SU-DHL-6 (cell line): Measurements from ENCODE around the gene CDH22.

Experiments
- H2AFZ ChIP-seq: fragments of 200-600 bp; sonication (generic); 2 replicates; pipeline ENCODE4 v1.6.1; 2014; ENCODE audit warnings: low read depth, mild to moderate bottlenecking, moderate library complexity, mixed read lengths, antibody characterized with exemption, low read length; ENCODE audit not compliant: severe bottlenecking
- H3F3A ChIP-seq: fragments of 200-600 bp; shearing (Covaris generic); 2 replicates; pipeline ENCODE4 v1.6.0; 2016; ENCODE audit warnings: antibody characterized with exemption, mild to moderate bottlenecking; ENCODE audit not compliant: insufficient read depth
- H3K27ac ChIP-seq: fragments of 200-600 bp; sonication (generic); 2 replicates; pipeline ENCODE4 v1.5.1; 2016; ENCODE audit warnings: low read depth, mild to moderate bottlenecking, low read length, moderate library complexity, mixed read lengths
- H3K27me3 ChIP-seq: fragments of 200-600 bp; sonication (generic), shearing (Covaris generic); 2 replicates; pipeline ENCODE4 v1.6.0; 2014; ENCODE audit warnings: mild to moderate bottlenecking, low read length
- H3K36me3 ChIP-seq: fragments of 200-600 bp; sonication (generic); 2 replicates; pipeline ENCODE4 v1.6.1; 2014; ENCODE audit warnings: mild to moderate bottlenecking, low read length, mixed read lengths
- H3K4me2 ChIP-seq: fragments of 300-600, 200-600 bp; shearing (Covaris generic), sonication (generic); 2 replicates; pipeline ENCODE4 v1.6.0; 2014; ENCODE audit warnings: low read length, low read depth, mild to moderate bottlenecking; ENCODE audit not compliant: poor library complexity, severe bottlenecking
- H3K4me3 ChIP-seq: fragments of 200-600 bp; sonication (generic); 2 replicates; pipeline ENCODE4 v1.5.1; 2014; ENCODE audit warnings: antibody characterized with exemption, low read length, mild to moderate bottlenecking, mixed read lengths; ENCODE audit not compliant: insufficient read depth, poor library complexity, severe bottlenecking
- H3K79me2 ChIP-seq: fragments of 200-600 bp; sonication (generic); 2 replicates; pipeline ENCODE4 v1.6.1; 2014; ENCODE audit warnings: mild to moderate bottlenecking, low read length, moderate library complexity; ENCODE audit not compliant: insufficient read depth
- H3K9ac ChIP-seq: fragments of 200-600 bp; sonication (generic); 2 replicates; pipeline ENCODE4 v1.7.0; 2014; ENCODE audit warnings: mild to moderate bottlenecking, low read length
- H3K9me2 ChIP-seq: fragments of 200-600 bp; sonication (generic); replicated peaks from 2 replicates; pipeline ENCODE4 v1.6.1; 2014; ENCODE audit warnings: low read length; ENCODE audit not compliant: insufficient read depth
- H3K9me3 ChIP-seq: fragments of 200-600 bp; sonication (generic); 2 replicates; pipeline ENCODE4 v1.6.1; 2014; ENCODE audit warnings: low read length, mixed read lengths; ENCODE audit not compliant: insufficient read depth
- H4K20me1 ChIP-seq: fragments of 200-600 bp; sonication (generic); 2 replicates; pipeline ENCODE4 v1.6.1; 2014; ENCODE audit warnings: low read depth, mild to moderate bottlenecking, antibody characterized with exemption, low read length, moderate library complexity, mixed read lengths
- CTCF ChIP-seq: fragments of 200-600 bp; sonication (generic); IDR thresholded peaks from one replicate; pipeline ENCODE4 v1.5.1; 2017; ENCODE audit warnings: antibody characterized with exemption, mild to moderate bottlenecking, low read length, moderate library complexity; ENCODE audit not compliant: insufficient read depth, poor library complexity, severe bottlenecking
- EZH2phosphoT487 ChIP-seq: fragments of 200-600 bp; sonication (generic), shearing (Covaris generic); conservative IDR thresholded peaks from 2 replicates; pipeline ENCODE4 v1.6.1; 2018; ENCODE audit warnings: mild to moderate bottlenecking, antibody characterized with exemption, low read length, moderate library complexity, mixed read lengths

CDH22 gene

DNA sequence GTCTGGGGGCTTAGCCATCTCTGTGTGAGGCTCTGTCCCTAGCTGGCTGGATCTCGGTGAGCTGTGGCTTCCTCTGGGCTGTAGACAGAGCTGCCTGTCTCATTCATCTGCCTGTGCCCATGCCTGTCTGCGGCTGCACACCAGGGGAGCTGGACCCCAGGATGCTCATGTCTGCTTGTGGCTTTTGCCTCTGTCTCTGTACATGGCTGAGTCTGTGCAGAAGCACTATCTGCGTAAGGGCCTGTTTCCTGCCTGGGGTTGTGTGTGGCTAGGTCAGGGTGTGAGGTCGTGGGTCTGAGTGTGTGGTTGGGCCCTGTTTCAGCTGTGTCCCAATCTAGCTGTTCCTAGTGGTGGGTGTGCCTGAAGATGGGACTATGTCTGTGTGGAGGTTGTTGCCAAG lies 68.2 kb downstream of the CDH22 start:
- H3K9me2 ChIP-seq: no peaks in the 10 kb centered on the region
- H3F3A ChIP-seq: no peaks in the 10 kb centered on the region
- no peaks in the 10 kb centered on the region for H4K20me1 ChIP-seq
- no peak overlapping the region for H3K27ac ChIP-seq
- H3K4me3 ChIP-seq: no peak overlapping the region
- no peak for TF ChIP-seq EZH2phosphoT487
- TF ChIP-seq CTCF: no peak
- no peaks in the 10 kb centered on the region for H3K27me3 ChIP-seq
- H3K79me2 ChIP-seq: no peaks in the 10 kb centered on the region
- H3K4me2 ChIP-seq: no peak overlapping the region
- no peak overlapping the region for H3K9ac ChIP-seq
- H3K36me3 ChIP-seq: no peaks in the 10 kb centered on the region
- H2AFZ ChIP-seq: no peak overlapping the region
- H3K9me3 ChIP-seq: no peaks in the 10 kb centered on the region

- no peak overlapping the region for H3K4me3 ChIP-seq
- no peaks in the 10 kb centered on the region for H3K27me3 ChIP-seq
Measured at GRCh38 chr20:46237736-46238135, 70.6 kb downstream of the CDH22 start.

GRCh38 chr20:46237227-46237626 lies 71.1 kb downstream of the CDH22 start:
- Histone ChIP-seq H3K9me2 (no peaks in the 10 kb centered on the region), H3K4me2 (no peak overlapping the region), H3K36me3 (no peaks in the 10 kb centered on the region), H2AFZ (no peak overlapping the region), H3K27me3 (no peaks in the 10 kb centered on the region), H3K9me3 (no peaks in the 10 kb centered on the region), H3F3A (no peaks in the 10 kb centered on the region), H4K20me1 (no peaks in the 10 kb centered on the region), H3K27ac (no peak overlapping the region), H3K9ac (no peak overlapping the region), H3K4me3 (no peak overlapping the region), H3K79me2 (no peaks in the 10 kb centered on the region)
- TF ChIP-seq EZH2phosphoT487 (no peak), CTCF (no peak)

More at GRCh38 chr20:46237736-46238135, 70.6 kb downstream of the CDH22 start:
- no peaks in the 10 kb centered on the region for H3F3A ChIP-seq
- H3K79me2 ChIP-seq: no peaks in the 10 kb centered on the region
- TF ChIP-seq CTCF (no peak), EZH2phosphoT487 (no peak)
- H3K4me2 ChIP-seq: no peak overlapping the region
- no peaks in the 10 kb centered on the region for H3K36me3 ChIP-seq
- H3K9me3 ChIP-seq: no peaks in the 10 kb centered on the region
- H3K9ac ChIP-seq: no peak overlapping the region
- H2AFZ ChIP-seq: no peak overlapping the region
- H3K27ac ChIP-seq: no peak overlapping the region
- no peaks in the 10 kb centered on the region for H4K20me1 ChIP-seq
- no peaks in the 10 kb centered on the region for H3K9me2 ChIP-seq

- TF ChIP-seq CTCF (no peak), EZH2phosphoT487 (no peak)
- Histone ChIP-seq H3K36me3 (no peaks in the 10 kb centered on the region), H3K9me2 (no peaks in the 10 kb centered on the region), H3K4me2 (no peak overlapping the region), H3K9me3 (no peaks in the 10 kb centered on the region), H3K4me3 (no peak overlapping the region), H3K27ac (no peak overlapping the region), H3K27me3 (no peaks in the 10 kb centered on the region), H2AFZ (no peak overlapping the region), H3K9ac (no peak overlapping the region), H4K20me1 (0 out of 2 replicates have a peak, but pooled peaks cover 3% of the 10 kb centered on the region), H3K79me2 (no peaks in the 10 kb centered on the region), H3F3A (no peaks in the 10 kb centered on the region)
Measured at GRCh38 chr20:46235077-46235476, 73.2 kb downstream of the CDH22 start.
